Omental fat pad (tissue), 4 donors: ENCODE data around the gene PHRF1. TPM values are rescaled to one million over a fixed set of nuclear protein-coding genes. Genes with fewer than 3 reads are reported as not detected.

Experiments
- ATAC-seq: fragments of 150-250 bp; one replicate; pipeline ENCODE4 v1.9.1; 2016; ENCODE audit warnings: mild to moderate bottlenecking, moderate library complexity; ENCODE audit not compliant: low FRiP score
- DNase-seq: peaks from one replicate; pipeline ENCODE4 v3.0.0-alpha.2; 2019; ENCODE audit warnings: low spot score
- CTCF ChIP-seq, 3 donors: fragments of 450-650 bp; IDR thresholded peaks; one replicate each; pipeline ENCODE4 v1.5.1; 2016 to 2017; ENCODE audit warnings: antibody characterized with exemption in 3 of 3, mild to moderate bottlenecking in 3 of 3, moderate library complexity in 2 of 3
- total RNA-seq, 4 donors: library from RNA; depleted of rRNA; stranded (reverse); fragments of >200 nt; gene quantifications; one replicate each; pipeline ENCODE4 v1.1.0, GENCODE V29; 2016

Gene PHRF1
- total RNA-seq, 4 donors from 2014 or later = 14.7 to 34.9 (median 22.4) TPM

GRCh38 chr11:535210-535518, 41.1 kb upstream of the PHRF1 start:
- ATAC-seq (peak; percentile 13), DNase-seq (no peak)
- no peak for TF ChIP-seq CTCF (IDR thresholded peaks at IDR 0.05)

GRCh38 chr11:535519-536454, 40.5 kb upstream of the PHRF1 start, which contains the start of gene HRAS:
TSS of gene HRAS (minus strand) at chr11:535576.
- DNase-seq (peak; percentile 75), ATAC-seq (peak; percentile 88)
- no peak for TF ChIP-seq CTCF (IDR thresholded peaks at IDR 0.05)

GRCh38 chr11:536841-537621, 39.2 kb upstream of the PHRF1 start, which contains the start of gene LRRC56:
TSS of gene LRRC56 (plus strand) at chr11:537527. CDS start at chr11:540685, 3,158 bp downstream.
- peak; percentile 17 for ATAC-seq

GRCh38 chr11:537622-538430, 38.4 kb upstream of the PHRF1 start:
- TF ChIP-seq CTCF (IDR thresholded peaks at IDR 0.05) = no peak
- ATAC-seq (no peak), DNase-seq (no peak)

More at GRCh38 chr11:536841-537621, 39.2 kb upstream of the PHRF1 start, which contains the start of gene LRRC56:
- DNase-seq = peak; percentile 50
- TF ChIP-seq CTCF (IDR thresholded peaks at IDR 0.05) = no peak

DNA sequence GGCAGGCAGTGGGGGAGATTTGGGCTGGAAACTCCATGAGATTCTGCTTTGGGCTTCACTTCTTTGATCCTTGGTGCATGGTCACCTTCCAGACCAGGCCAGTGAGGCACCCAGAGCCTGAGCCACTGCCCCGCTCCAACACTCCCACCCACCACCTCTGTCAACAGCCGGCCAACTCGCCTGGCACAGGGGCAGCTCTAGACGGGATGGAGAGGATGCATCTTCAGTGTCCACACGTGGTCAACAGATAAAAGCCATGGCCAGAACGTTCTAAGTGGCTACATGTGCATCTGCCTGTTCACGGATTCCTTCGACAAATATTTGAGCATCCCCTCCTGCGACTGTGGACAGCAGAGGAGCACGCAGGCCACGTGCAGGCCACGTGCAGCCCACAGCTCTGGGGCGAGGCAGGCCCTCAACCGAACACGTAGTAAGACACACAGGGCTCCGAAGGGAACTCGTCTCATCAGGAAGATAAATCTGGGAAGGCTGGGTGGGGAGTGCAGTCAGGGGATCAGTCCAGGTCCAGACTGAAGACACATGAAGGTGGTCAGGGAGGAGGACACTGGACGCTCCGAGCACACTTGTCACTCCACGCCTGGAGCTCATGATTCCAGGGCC, 37.7 kb upstream of the PHRF1 start:
- DNase-seq = no peak
- no peak for TF ChIP-seq CTCF (IDR thresholded peaks at IDR 0.05)
- ATAC-seq = no peak

DNA sequence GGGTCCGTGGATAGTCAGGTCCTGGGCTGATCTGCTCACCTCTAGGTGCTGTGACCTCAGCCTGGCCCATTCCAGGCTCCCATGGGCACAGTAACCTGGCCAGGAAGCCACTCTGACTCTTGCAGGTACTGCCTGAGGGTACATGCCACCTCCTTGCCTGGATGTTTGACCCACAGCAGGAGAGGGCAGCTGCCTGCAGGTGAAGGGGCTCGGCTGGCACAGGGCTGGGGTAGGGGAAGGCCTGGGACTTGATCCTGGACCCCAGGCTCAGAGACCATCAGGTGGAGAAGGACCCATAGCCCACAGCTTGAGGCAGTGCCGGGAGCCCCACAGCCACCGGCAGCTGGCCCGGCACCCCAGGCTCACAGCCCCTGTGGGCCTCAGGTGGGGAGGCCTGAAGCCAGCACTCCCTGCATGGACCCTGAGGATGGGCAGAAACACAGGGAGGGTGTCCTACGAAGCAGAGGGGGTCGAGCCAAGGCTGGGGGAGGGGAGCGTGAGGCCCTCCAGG, 36.2 kb upstream of the PHRF1 start:
- DNase-seq (no peak), ATAC-seq (no peak)
- no peak for TF ChIP-seq CTCF (IDR thresholded peaks at IDR 0.05)
